Sigmoid colon (tissue), 7 donors: Measurements from ENCODE around the gene TFEB. TPM values are rescaled to one million over a fixed set of nuclear protein-coding genes. Genes with fewer than 3 reads are reported as not detected.

ENCODE experiments used
- DNase-seq: peaks from one replicate; pipeline ENCODE4 v3.0.0-alpha.2; 2019
- H3K27ac ChIP-seq, 4 donors: fragments of 200-600 bp; sonication (generic); one replicate each; pipeline ENCODE4 v1.5.1; 2016 to 2019; ENCODE audit warnings: mild to moderate bottlenecking in 1 of 4
- H3K27me3 ChIP-seq, 3 donors: fragments of 200-600 bp; sonication (generic); one replicate each; pipeline ENCODE4 v1.5.1; 2019; ENCODE audit warnings: mild to moderate bottlenecking in 1 of 3
- H3K36me3 ChIP-seq, 4 donors: fragments of 200-600 bp; sonication (generic); one replicate each; pipeline ENCODE4 v1.5.1; 2016 to 2019
- H3K4me1 ChIP-seq, 4 donors: fragments of 200-600 bp; sonication (generic); one replicate each; pipeline ENCODE4 v1.5.1; 2017 to 2019
- H3K4me3 ChIP-seq, 4 donors: fragments of 200-600 bp; sonication (generic); one replicate each; pipeline ENCODE4 v1.5.1; 2017 to 2019; ENCODE audit warnings: mild to moderate bottlenecking in 2 of 4, moderate library complexity in 1 of 4
- H3K9me3 ChIP-seq, 4 donors: fragments of 200-600 bp in 3 of 4; sonication (generic) in 3 of 4; one replicate each; pipeline versions ENCODE4 v1.5.1 to v1.6.1; 2013 to 2019
- CTCF ChIP-seq, 4 experiments: fragments of 450-650 bp in 3 of 4; fragments of 200-600 bp in 1 of 4; IDR thresholded peaks; one replicate each; pipeline ENCODE4 v1.5.1; 2016 to 2019; ENCODE audit warnings: antibody characterized with exemption in 4 of 4, mild to moderate bottlenecking in 3 of 4, moderate library complexity in 2 of 4
- EP300 ChIP-seq, 4 donors: sonication (generic); formaldehyde crosslinking; IDR thresholded peaks; one replicate each; pipeline ENCODE4 v1.6.1; 2017; ENCODE audit warnings: antibody characterized with exemption in 4 of 4
- POLR2A ChIP-seq, 2 donors: fragments of 450-650 bp; IDR thresholded peaks; one replicate each; pipeline ENCODE4 v1.6.1; 2016; ENCODE audit warnings: antibody characterized with exemption in 2 of 2, mild to moderate bottlenecking in 2 of 2, moderate library complexity in 2 of 2
- POLR2AphosphoS5 ChIP-seq, 4 donors: sonication (generic); formaldehyde crosslinking; IDR thresholded peaks; one replicate each; pipeline ENCODE4 v1.6.1; 2017; ENCODE audit warnings: antibody characterized with exemption in 4 of 4
- WGBS, 2 donors: extraction: QIAGEN DNeasy Blood & Tissue Kit; methylation state at CpG; one replicate each; pipeline ENCODE4 v1.1.7; 2013; 5-methylcytosine and 5-hydroxymethylcytosine counted together
- intact Hi-C: fragments of 100-400 bp; cut with DNase I; formaldehyde crosslinking; loops from one replicate; pipeline ENCODE4 v1.15.1; 2023
- polyA plus RNA-seq, 3 donors: library from polyadenylated mRNA; stranded (reverse); fragments of 200-250 nt; gene quantifications; one replicate each; pipeline ENCODE4 v1.2.3, GENCODE V29; 2013
- small RNA-seq, 3 donors: library from RNA; depleted of rRNA; stranded (forward); fragments of <200 nt; gene quantifications; one replicate each; pipeline ENCODE3, GENCODE V24; 2016
- total RNA-seq, 4 donors: library from RNA; depleted of rRNA; stranded (reverse); fragments of >200 nt; gene quantifications; one replicate each; pipeline ENCODE4 v1.1.0, GENCODE V29; 2016
- donor health status: healthy with polysubstance abuse.
- donor health status: Bipolar disorder and iron deficiency.
- donor health status: healthy.

Gene TFEB
- total and polyA plus RNA-seq, 7 donors, result 21.0 to 40.9 (median 28.2) TPM

GRCh38 chr6:41634657-41635056 is 100.8 kb downstream of the TFEB start:
- H3K36me3 ChIP-seq, result no peaks in the 10 kb centered on the region
- no peaks in the 10 kb centered on the region for H3K9me3 ChIP-seq
- peak; percentile 58 for DNase-seq
- peaks cover 23 to 42% (median 38%) of the 10 kb centered on the region in 3 donors for H3K27me3 ChIP-seq
- intact Hi-C loops, result no loop called here
- H3K4me1 ChIP-seq, result peaks cover 0 to 29% (median 25%) of the 10 kb centered on the region in 4 donors
- no peak overlapping the region for H3K4me3 ChIP-seq
- no peak overlapping the region for H3K27ac ChIP-seq
- 48 to 72% methylated on average over 4 of the region's 4 CpGs for WGBS, 2 donors
- TF ChIP-seq CTCF (IDR thresholded peaks at IDR 0.05) (no peak), POLR2A (IDR thresholded peaks at IDR 0.05) (no peak), EP300 (IDR thresholded peaks at IDR 0.05) (no peak), POLR2AphosphoS5 (IDR thresholded peaks at IDR 0.05) (no peak)

Small RNA genes lying within 50 kb of the gene (small RNA-seq; reads per million reads assigned to genes)
- 0 reads per million in 3 donors for gene AL365205.3

Other genes starting within 250 kb of the TFEB start
- 10 to 100 TPM in 1 of 4 donors, 1 to 10 TPM in 3; 4.1 to 14.1 (median 5.8) TPM for gene FOXP4, start 189.2 kb downstream of the TFEB start, total RNA-seq
- 10 to 100 TPM; 12.7 to 19.5 (median 15.6) TPM for gene FOXP4, start 189.2 kb downstream of the TFEB start, polyA plus RNA-seq
- 1 to 10 TPM; 2.9 to 8.6 (median 5.1) TPM for gene MDFI, start 97.1 kb downstream of the TFEB start, total RNA-seq
- gene MDFI, start 97.1 kb downstream of the TFEB start, polyA plus RNA-seq, result 1 to 10 TPM in 2 of 3 donors, under 1 TPM in 1; 0.69 to 7.7 (median 4.2) TPM
- gene PGC, start 11.8 kb upstream of the TFEB start, total RNA-seq, result not detected
- gene PGC, start 11.8 kb upstream of the TFEB start, polyA plus RNA-seq, result 10 to 100 TPM in 1 of 3 donors, 1 to 10 TPM in 1, under 1 TPM in 1; 0.07 to 12.6 (median 9.2) TPM
- 1 to 10 TPM; 4.1 to 4.9 (median 4.7) TPM for gene FRS3, start 44.3 kb upstream of the TFEB start, total RNA-seq
- gene FRS3, start 44.3 kb upstream of the TFEB start, polyA plus RNA-seq, result 1 to 10 TPM; 1.6 to 4.8 (median 3.3) TPM
- 10 to 100 TPM in 1 of 4 donors, 1 to 10 TPM in 3; 2.0 to 13.8 (median 4.4) TPM for gene PRICKLE4, start 45.2 kb upstream of the TFEB start, total RNA-seq
- 1 to 10 TPM in 1 of 3 donors, not detected in 2; 1.5 TPM for gene PRICKLE4, start 45.2 kb upstream of the TFEB start, polyA plus RNA-seq
- gene TOMM6, start 52.1 kb upstream of the TFEB start, total RNA-seq, result 100 to 1,000 TPM; 116 to 154 (median 151) TPM
- gene TOMM6, start 52.1 kb upstream of the TFEB start, polyA plus RNA-seq, result 100 to 1,000 TPM; 209 to 309 (median 254) TPM
- 1 to 10 TPM; 2.1 to 10.0 (median 3.1) TPM for gene USP49, start 159.8 kb upstream of the TFEB start, total RNA-seq
- gene USP49, start 159.8 kb upstream of the TFEB start, polyA plus RNA-seq, result 1 to 10 TPM in 1 of 3 donors, under 1 TPM in 2; 0.23 to 1.9 (median 0.60) TPM
- 10 to 100 TPM in 3 of 4 donors, 1 to 10 TPM in 1; 9.9 to 15.5 (median 13.7) TPM for gene MED20, start 185.5 kb upstream of the TFEB start, total RNA-seq
- 10 to 100 TPM in 1 of 3 donors, 1 to 10 TPM in 2; 7.8 to 14.6 (median 9.4) TPM for gene MED20, start 185.5 kb upstream of the TFEB start, polyA plus RNA-seq
- 1 to 10 TPM; 2.9 to 5.4 (median 4.6) TPM for gene BYSL, start 185.9 kb upstream of the TFEB start, total RNA-seq
- gene BYSL, start 185.9 kb upstream of the TFEB start, polyA plus RNA-seq, result 10 to 100 TPM in 1 of 3 donors, 1 to 10 TPM in 2; 4.2 to 14.0 (median 9.6) TPM
- gene CCND3, start 206.2 kb upstream of the TFEB start, total RNA-seq, result 100 to 1,000 TPM in 3 of 4 donors, 10 to 100 TPM in 1; 75.1 to 125 (median 110) TPM
- gene CCND3, start 206.2 kb upstream of the TFEB start, polyA plus RNA-seq, result 100 to 1,000 TPM in 1 of 3 donors, 10 to 100 TPM in 2; 43.2 to 144 (median 46.7) TPM